Motor neuron (in vitro differentiated cells): Measurements from ENCODE around the gene CKS1B. TPM values are rescaled to one million over a fixed set of nuclear protein-coding genes. Genes with fewer than 3 reads are reported as not detected.

Source experiments
- ATAC-seq, 8 experiments: fragments of 200-7000 bp; cut with Tn5 transposase; replicated peaks in 6 of 8; 2 replicates each; pipeline ENCODE4 v1.8.0; 2021; ENCODE audit warnings: mild to moderate bottlenecking in 8 of 8, moderate library complexity in 8 of 8
- H3K27ac ChIP-seq, 2 donors: fragments of 250-450 bp; sonication (Bioruptor Pico); 2 replicates each; pipeline ENCODE4 v1.9.0; 2021; ENCODE audit warnings: antibody characterized with exemption in 2 of 2, mild to moderate bottlenecking in 2 of 2, moderate library complexity in 1 of 2
- H3K4me1 ChIP-seq, 2 donors: fragments of 250-450 bp; sonication (Bioruptor Pico); replicated peaks in 1 of 2; 2 replicates each; pipeline ENCODE4 v1.6.1; 2021; ENCODE audit warnings: antibody characterized with exemption in 2 of 2, mild to moderate bottlenecking in 2 of 2, moderate library complexity in 1 of 2
- H3K4me3 ChIP-seq, 5 donors: fragments of 250-450 bp; sonication (Bioruptor Pico); 2 replicates each; pipeline ENCODE4 v1.9.0; 2021; ENCODE audit warnings: antibody characterized with exemption in 5 of 5, mild to moderate bottlenecking in 5 of 5, moderate library complexity in 4 of 5
- WGBS, 10 experiments: fragments of 450-650 bp; shearing (Covaris generic); methylation state at CpG; one replicate each; pipeline ENCODE4 v1.0.0; 2022; 5-methylcytosine and 5-hydroxymethylcytosine counted together
- in situ Hi-C, 9 experiments: fragments of 400-800 bp; cut with MboI; loops; one replicate each; pipeline ENCODE4 v1.15.0; 2021; ENCODE audit warnings: low sequenced_read_pairs in 9 of 9, low pct_unique_long_range_greater_than_20kb in 2 of 9; ENCODE audit not compliant: unreplicated experiment in 9 of 9
- total RNA-seq, 8 experiments: library from RNA; unstranded; fragments of 300-600 nt; gene quantifications; 2 replicates each; pipeline versions ENCODE4 v1.2.3 to v1.2.4, GENCODE V29; 2022

The CKS1B gene
- total RNA-seq, 8 experiments from 2014 or later: 21.6 to 257 (median 42.5) TPM

DNA sequence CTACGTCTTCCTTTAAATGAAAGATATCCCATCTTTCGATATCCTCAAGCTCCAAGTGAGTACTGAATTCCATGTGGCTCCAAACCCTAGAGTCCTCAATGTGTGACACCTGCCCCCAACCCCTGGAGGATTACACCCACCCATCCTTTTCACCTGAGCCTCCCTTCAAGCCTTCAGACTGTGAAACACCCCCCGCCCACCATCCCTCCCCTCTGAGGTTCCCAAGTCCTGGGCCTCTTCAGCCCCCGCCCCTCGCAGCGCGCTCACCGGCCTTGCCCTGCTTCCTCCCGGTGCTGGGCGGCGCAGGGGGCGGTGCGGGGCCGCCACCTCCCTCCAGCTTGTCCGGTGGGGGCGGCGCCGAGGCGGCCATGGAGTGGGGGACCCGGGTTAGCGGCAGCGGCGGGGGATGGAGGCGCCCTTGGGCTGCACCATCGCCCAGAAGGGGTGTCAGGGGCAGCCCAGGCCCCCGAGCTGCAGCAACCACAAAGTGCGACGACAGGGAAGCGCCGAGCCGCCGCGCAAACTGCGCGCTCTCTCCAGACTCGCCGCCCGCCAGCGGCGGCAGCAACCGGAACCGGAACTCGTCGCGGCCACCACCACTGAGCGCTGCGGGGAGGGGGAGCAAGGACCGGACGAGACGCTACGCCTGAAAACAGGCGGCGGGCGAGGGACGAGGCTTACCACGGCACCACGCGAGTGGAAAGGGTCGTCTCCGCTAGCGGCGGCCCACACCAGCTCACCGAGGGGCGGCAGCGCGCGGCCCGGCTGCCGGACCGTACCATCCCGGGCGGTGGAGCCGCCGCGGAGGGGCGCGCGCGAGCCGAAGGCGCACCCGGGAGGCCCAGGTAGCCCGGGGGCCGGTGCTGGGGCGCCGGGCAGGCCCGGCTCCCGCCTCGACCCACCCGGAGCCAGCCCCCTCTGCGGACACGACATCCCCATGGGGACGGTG lies 13.0 kb upstream of the CKS1B start, which contains the start of gene PYGO2:
Gene PYGO2 (minus strand): TSS at position 576 of the 949 bp plus-strand sequence. CDS start 206 bp downstream, at position 370.
- H3K4me3 ChIP-seq: peak within 1 kb of the TSS; percentile 92 to 98 (median 93)
- in situ Hi-C loops: loop anchor here in 2 of 9 experiments (25.0 kb wide), 1 partner anchor 101 kb away; the partner anchor contains the start of genes ADAM15 (in 2 of the 2) and EFNA4 (in 2 of the 2)
- ATAC-seq: peak; percentile 52 to 89 (median 86)
- peak within 1 kb of the TSS; percentile 100 for H3K27ac ChIP-seq
- WGBS, 10 experiments: 0 to 20% (median 1%) methylated on average over 1 to 30 of the region's 93 CpGs; no CpG with 5 or more reads in 2 of the 10 experiments
- H3K4me1 ChIP-seq: peaks cover 13 to 22% of the 10 kb centered on the region in 2 donors

DNA sequence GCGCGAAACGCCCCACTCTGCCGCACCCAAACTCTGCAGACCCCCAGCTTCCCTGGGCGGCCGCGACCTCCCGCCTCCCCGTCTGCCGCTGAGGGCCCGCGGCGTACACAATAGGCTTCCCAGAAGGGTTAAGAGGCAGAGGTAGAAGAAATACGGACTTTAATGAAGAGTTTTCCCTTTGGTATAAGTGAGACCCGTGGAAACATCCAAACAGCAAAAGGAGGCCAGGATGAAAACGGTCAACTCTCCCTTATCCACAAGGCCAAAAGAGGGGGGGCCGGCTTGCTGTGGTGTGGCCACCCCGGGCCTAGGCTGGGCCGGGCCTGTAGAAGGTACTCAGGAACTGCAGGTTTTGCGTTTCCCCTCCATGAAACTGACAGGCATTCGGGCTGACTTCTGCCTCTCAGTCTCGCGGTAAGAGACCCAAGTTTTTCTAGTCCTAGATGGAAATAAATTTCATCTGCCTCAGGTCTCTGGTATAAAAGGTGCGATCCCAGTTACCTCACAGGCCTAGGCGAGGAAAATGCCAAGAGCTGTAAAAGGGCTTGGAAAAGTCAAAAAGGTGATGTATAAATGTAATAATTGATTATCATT lies 12.2 kb upstream of the CKS1B start:
- ATAC-seq: peak in 7 of 8 experiments; percentile 0 to 2 (median 1)
- peak overlapping the region; percentile 92 to 98 (median 93) for H3K4me3 ChIP-seq
- H3K27ac ChIP-seq: peak overlapping the region; percentile 100
- in situ Hi-C loops: loop anchor here in 2 of 9 experiments (25.0 kb wide), 1 partner anchor 100 kb away; the partner anchor contains the start of genes ADAM15 (in 2 of the 2) and EFNA4 (in 2 of the 2)
- peaks cover 8 to 19% of the 10 kb centered on the region in 2 donors for H3K4me1 ChIP-seq
- WGBS, 10 experiments: 0 to 37% (median 12%) methylated on average over 1 to 16 of the region's 25 CpGs

- in situ Hi-C loops: loop anchor here in 2 of 9 experiments (25.0 kb wide), 1 partner anchor 99 kb away; the partner anchor contains the start of genes ADAM15 (in 2 of the 2) and EFNA4 (in 2 of the 2)
- peak overlapping the region in 4 of 5 donors; percentile 92 to 98 (median 94) for H3K4me3 ChIP-seq
- 50 to 100% (median 71%) methylated on average over 1 to 2 of the region's 6 CpGs; no CpG with 5 or more reads in 6 of the 10 experiments for WGBS, 10 experiments
- no peak for ATAC-seq
- H3K4me1 ChIP-seq: peaks cover 8 to 19% of the 10 kb centered on the region in 2 donors
- H3K27ac ChIP-seq: no peak overlapping the region
Observed at GRCh38 chr1:154962795-154963330, 11.6 kb upstream of the CKS1B start.

- 83 to 100% (median 90%) methylated on average over 1 to 6 of the region's 8 CpGs; no CpG with 5 or more reads in 2 of the 10 experiments for WGBS, 10 experiments
- in situ Hi-C loops: loop anchor here in 2 of 9 experiments (25.0 kb wide), 1 partner anchor 99 kb away; the partner anchor contains the start of genes ADAM15 (in 2 of the 2) and EFNA4 (in 2 of the 2)
- no peak for ATAC-seq
- Histone ChIP-seq H3K4me1 (peaks cover 14 to 23% of the 10 kb centered on the region in 2 donors), H3K27ac (no peak overlapping the region), H3K4me3 (no peak overlapping the region)
Observed at GRCh38 chr1:154963643-154964042, 10.8 kb upstream of the CKS1B start.

DNA sequence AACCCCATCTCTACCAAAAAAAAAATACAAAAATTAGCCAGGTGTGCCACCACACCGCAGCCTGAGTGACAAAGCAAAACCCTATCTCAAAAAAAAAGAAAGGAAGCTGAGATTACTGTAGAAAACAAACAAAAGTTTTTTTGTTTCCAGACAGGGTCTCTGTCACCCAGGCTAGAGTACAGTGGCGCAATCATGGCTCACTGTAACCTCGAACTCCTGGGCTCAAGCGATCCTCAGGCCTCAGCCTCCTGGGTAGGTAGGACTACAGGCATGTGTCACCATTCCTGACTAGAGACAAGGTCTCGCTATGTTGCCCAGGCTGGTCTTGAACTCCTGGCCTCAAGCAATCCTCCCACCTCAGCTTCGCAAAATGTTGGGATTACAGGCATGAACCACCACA lies 10.1 kb upstream of the CKS1B start:
- Histone ChIP-seq H3K4me3 (no peak overlapping the region), H3K4me1 (peaks cover 21 to 30% of the 10 kb centered on the region in 2 donors), H3K27ac (no peak overlapping the region)
- ATAC-seq: no peak
- in situ Hi-C loops: loop anchor here in 2 of 9 experiments (25.0 kb wide), 1 partner anchor 98 kb away; the partner anchor contains the start of genes ADAM15 (in 2 of the 2) and EFNA4 (in 2 of the 2)
- WGBS, 10 experiments: 80 to 100% (median 97%) methylated on average over 1 to 6 of the region's 6 CpGs; no CpG with 5 or more reads in 2 of the 10 experiments

DNA sequence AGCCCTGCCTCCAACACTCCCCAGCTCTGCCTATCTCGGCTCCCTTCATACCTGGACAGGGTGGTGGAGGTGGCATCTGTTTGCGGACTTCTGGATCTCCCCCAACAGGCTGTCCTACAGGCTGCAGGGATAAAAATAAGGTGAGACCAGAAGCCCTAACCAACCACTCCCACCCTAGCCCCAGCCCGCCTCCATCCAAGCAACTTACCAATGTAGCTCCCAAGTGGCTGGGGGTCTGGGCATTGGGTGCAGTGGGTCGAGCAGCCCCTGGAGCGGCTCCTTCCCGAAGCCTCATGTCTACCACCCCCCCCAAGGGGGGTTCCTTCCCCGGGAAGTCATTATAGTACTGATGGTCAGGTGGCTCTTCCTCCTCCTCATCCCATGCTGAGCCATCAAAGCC lies 8.4 kb upstream of the CKS1B start:
- in situ Hi-C loops: loop anchor here in 2 of 9 experiments (25.0 kb wide), 1 partner anchor 96 kb away; the partner anchor contains the start of genes ADAM15 (in 2 of the 2) and EFNA4 (in 2 of the 2)
- Histone ChIP-seq H3K27ac (no peak overlapping the region), H3K4me3 (no peak overlapping the region), H3K4me1 (peaks cover 22 to 35% of the 10 kb centered on the region in 2 donors)
- no peak for ATAC-seq
- WGBS, 10 experiments: 0 to 100% (median 88%) methylated on average over 1 to 4 of the region's 7 CpGs; no CpG with 5 or more reads in 7 of the 10 experiments

DNA sequence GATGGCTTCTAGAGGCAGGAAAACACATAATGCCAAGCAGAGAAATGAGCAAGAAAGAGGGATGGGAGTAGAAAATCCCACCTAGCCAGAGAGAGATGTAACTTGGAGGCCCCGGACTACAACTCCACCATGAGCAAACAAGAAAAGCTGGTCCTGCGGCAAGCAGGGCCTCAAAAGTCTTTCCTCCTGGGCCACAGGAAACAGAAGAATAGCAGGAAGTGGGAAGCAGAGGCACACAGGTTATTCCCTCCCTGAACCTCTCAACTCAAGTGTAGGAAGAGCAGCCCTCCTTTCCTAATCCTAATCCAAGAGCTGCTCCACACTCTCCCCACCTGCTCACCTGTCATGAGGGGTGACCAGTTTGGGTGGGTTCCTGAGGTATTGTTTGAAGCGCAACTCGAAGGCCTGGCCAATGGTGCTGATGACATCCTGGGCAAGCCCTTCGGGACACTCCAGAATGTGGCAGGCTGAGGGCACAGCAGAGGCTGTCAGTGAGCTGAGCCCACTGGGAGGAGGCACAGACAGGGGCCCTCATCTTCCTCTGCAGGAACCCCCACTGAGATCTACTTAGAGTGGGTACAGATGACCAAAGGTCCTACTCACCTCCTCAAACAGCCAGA lies 7.0 kb upstream of the CKS1B start:
- no peak overlapping the region for H3K4me3 ChIP-seq
- WGBS, 10 experiments: 79 to 100% (median 100%) methylated on average over 2 to 5 of the region's 5 CpGs; no CpG with 5 or more reads in 5 of the 10 experiments
- H3K4me1 ChIP-seq: peaks cover 31 to 38% of the 10 kb centered on the region in 2 donors
- ATAC-seq: no peak
- H3K27ac ChIP-seq: no peak overlapping the region
- in situ Hi-C loops: loop anchor here in 2 of 9 experiments (25.0 kb wide), 1 partner anchor 95 kb away; the partner anchor contains the start of genes ADAM15 (in 2 of the 2) and EFNA4 (in 2 of the 2)

GRCh38 chr1:154968731-154969130 lies 5.8 kb upstream of the CKS1B start:
- in situ Hi-C loops: loop anchor here in 2 of 9 experiments (25.0 kb wide), 1 partner anchor 94 kb away; the partner anchor contains the start of genes ADAM15 (in 2 of the 2) and EFNA4 (in 2 of the 2)
- ATAC-seq: no peak
- H3K27ac ChIP-seq: peak overlapping the region in 1 of 2 donors; percentile 20
- 77% methylated on average over 2 of the region's 3 CpGs; no CpG with 5 or more reads in 9 of the 10 experiments for WGBS, 10 experiments
- H3K4me1 ChIP-seq: peaks cover 32 to 34% of the 10 kb centered on the region in 2 donors
- H3K4me3 ChIP-seq: peak overlapping the region; percentile 27 to 50 (median 45)

- peak overlapping the region; percentile 27 to 50 (median 45) for H3K4me3 ChIP-seq
- in situ Hi-C loops: loop anchor here in 2 of 9 experiments (25.0 kb wide), 1 partner anchor 93 kb away; the partner anchor contains the start of genes ADAM15 (in 2 of the 2) and EFNA4 (in 2 of the 2)
- peaks cover 32 to 34% of the 10 kb centered on the region in 2 donors for H3K4me1 ChIP-seq
- WGBS, 10 experiments: 0 to 40% (median 23%) methylated on average over 1 to 4 of the region's 5 CpGs; no CpG with 5 or more reads in 3 of the 10 experiments
- H3K27ac ChIP-seq: peak overlapping the region in 1 of 2 donors; percentile 20
- ATAC-seq: no peak
Observed at GRCh38 chr1:154969246-154969645, 5.2 kb upstream of the CKS1B start.

DNA sequence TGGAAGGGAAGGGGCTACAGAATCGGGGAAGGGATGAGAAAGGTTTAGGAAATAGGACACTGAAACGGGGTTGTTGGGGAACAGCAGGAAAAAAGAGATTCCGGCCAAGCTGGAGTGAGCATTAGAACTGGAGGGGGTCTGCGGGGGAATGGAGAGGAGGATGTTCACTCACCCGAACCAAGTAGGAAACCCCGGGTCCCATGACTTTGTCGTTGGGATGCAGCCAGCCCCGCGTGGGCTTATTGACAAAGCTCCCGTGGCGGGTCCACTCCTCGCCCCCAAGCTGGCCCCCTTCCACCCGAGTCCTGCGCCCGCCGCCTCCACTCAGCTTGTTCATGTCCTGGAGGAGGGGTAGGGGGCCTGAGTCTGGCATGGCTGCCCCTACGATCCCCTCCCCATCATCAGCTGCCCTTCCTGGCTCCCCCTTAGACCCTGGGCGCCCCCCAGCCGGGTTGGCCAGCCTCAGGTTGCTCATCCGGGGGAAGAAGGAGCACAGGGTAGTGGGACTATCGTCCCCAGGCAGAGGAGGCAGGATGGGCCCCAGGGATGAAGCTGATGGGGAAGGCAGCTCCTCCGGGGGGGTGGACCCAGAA lies 4.5 kb upstream of the CKS1B start:
- no peak for ATAC-seq
- Histone ChIP-seq H3K4me1 (peaks cover 32 to 34% of the 10 kb centered on the region in 2 donors), H3K27ac (peak overlapping the region; percentile 70 to 81), H3K4me3 (peak overlapping the region; percentile 27 to 50 (median 45))
- WGBS, 10 experiments: 0 to 8% (median 0%) methylated on average over 3 to 7 of the region's 22 CpGs; no CpG with 5 or more reads in 5 of the 10 experiments
- in situ Hi-C loops: loop anchor here in 2 of 9 experiments (25.0 kb wide), 1 partner anchor 92 kb away; the partner anchor contains the start of genes ADAM15 (in 2 of the 2) and EFNA4 (in 2 of the 2)
